Endodermal cell (in vitro differentiated cells): ENCODE measurements around the gene KMT2B. TPM values are rescaled to one million over a fixed set of nuclear protein-coding genes. Genes with fewer than 3 reads are reported as not detected.

Experiments used
- DNase-seq: peaks from one replicate; pipeline ENCODE4 v3.0.0-alpha.2; 2017
- H3K27ac ChIP-seq: 2 replicates; pipeline ENCODE4 v1.5.1; 2013; ENCODE audit warnings: mild to moderate bottlenecking, low read depth, low read length, moderate library complexity
- H3K27me3 ChIP-seq: 2 replicates; pipeline ENCODE4 v1.6.1; 2013; ENCODE audit warnings: mild to moderate bottlenecking, low read length, moderate library complexity; ENCODE audit not compliant: insufficient read depth, control insufficient read depth, poor library complexity, severe bottlenecking
- H3K36me3 ChIP-seq: 2 replicates; pipeline ENCODE4 v1.7.0; 2013; ENCODE audit warnings: mild to moderate bottlenecking, low read length, moderate library complexity; ENCODE audit not compliant: control insufficient read depth, insufficient read depth
- H3K4me1 ChIP-seq: one replicate; pipeline ENCODE4 v1.7.0; 2013; ENCODE audit warnings: low read length; ENCODE audit not compliant: control insufficient read depth, insufficient read depth
- H3K4me3 ChIP-seq: 2 replicates; pipeline ENCODE4 v1.5.1; 2013; ENCODE audit warnings: mild to moderate bottlenecking, low read length, moderate library complexity
- H3K9ac ChIP-seq: 2 replicates; pipeline ENCODE4 v1.6.1; 2013; ENCODE audit warnings: mild to moderate bottlenecking, low read length, moderate library complexity; ENCODE audit not compliant: poor library complexity, severe bottlenecking; ENCODE audit errors: extremely low read depth
- H3K9me3 ChIP-seq: 2 replicates; pipeline ENCODE4 v1.6.1; 2013; ENCODE audit warnings: mild to moderate bottlenecking, low read length, moderate library complexity; ENCODE audit not compliant: control insufficient read depth
- H3K27ac Mint-ChIP-seq: 2 replicates; pipeline ENCODE4 v1.8.0; 2020; ENCODE audit warnings: mixed read lengths
- H3K27me3 Mint-ChIP-seq: 2 replicates; pipeline ENCODE4 v1.8.0; 2021; ENCODE audit warnings: mild to moderate bottlenecking, mixed read lengths; ENCODE audit not compliant: insufficient read depth
- H3K36me3 Mint-ChIP-seq: 2 replicates; pipeline ENCODE4 v1.8.0; 2020; ENCODE audit warnings: low read depth, mixed read lengths
- H3K4me1 Mint-ChIP-seq: 2 replicates; pipeline ENCODE4 v1.8.0; 2020; ENCODE audit warnings: mixed read lengths
- H3K4me3 Mint-ChIP-seq: 2 replicates; pipeline ENCODE4 v1.8.0; 2020; ENCODE audit warnings: mild to moderate bottlenecking, moderate library complexity, mixed read lengths
- H3K9me3 Mint-ChIP-seq: 2 replicates; pipeline ENCODE4 v1.8.0; 2020; ENCODE audit warnings: mild to moderate bottlenecking, mixed read lengths
- WGBS, 2 experiments: methylation state at CpG; one replicate each; pipeline versions ENCODE4 v1.1.5 to v1.1.7; 2013; ENCODE audit warnings: missing lambda C conversion rate in 2 of 2, mixed read lengths in 1 of 2; ENCODE audit not compliant: insufficient coverage in 1 of 2, insufficient read length in 1 of 2; 5-methylcytosine and 5-hydroxymethylcytosine counted together
- total RNA-seq, 2 donors: library from RNA; stranded (reverse); fragmentation: NEBNext Ultra II Directional in 1 of 2; extraction: Animal tissue kit (Norgen Biotek cat#: 25700) in 1 of 2; gene quantifications; 2 replicates in 1 of 2; 3 replicates in 1 of 2; pipeline ENCODE4 v1.2.1, GENCODE V29; 2021
- TF ChIP-seq, protein P1 (sequence below): fragments of 200-600 bp; sonication (generic); conservative IDR thresholded peaks from 2 replicates; pipeline ENCODE4 v1.5.0; 2021; ENCODE audit warnings: antibody characterized with exemption, mild to moderate bottlenecking

Gene KMT2B
- total RNA-seq, 2 donors from 2014 or later: 48.1 to 54.0 TPM

- DNase-seq: peak; percentile 100
- Histone ChIP-seq H3K9me3 (no peaks in the 10 kb centered on the region), H3K9ac (peak within 1 kb of the TSS; percentile 65), H3K4me3 (peak within 1 kb of the TSS; percentile 92), H3K4me1 (no peaks in the 10 kb centered on the region), H3K27ac (no peak within 1 kb of the TSS), H3K36me3 (peaks cover 6% of the 10 kb centered on the region), H3K27me3 (no peaks in the 10 kb centered on the region)
- Mint-ChIP-seq H3K4me3 (peak within 1 kb of the TSS; percentile 91), H3K27me3 (no peaks in the 10 kb centered on the region), H3K27ac (peak within 1 kb of the TSS; percentile 95), H3K36me3 (peaks cover 2% of the 10 kb centered on the region), H3K9me3 (no peaks in the 10 kb centered on the region), H3K4me1 (peaks cover 10% of the 10 kb centered on the region)
- WGBS, 2 experiments: 3% methylated on average over 19 to 44 of the region's 45 CpGs
- TF ChIP-seq, protein P1, sequence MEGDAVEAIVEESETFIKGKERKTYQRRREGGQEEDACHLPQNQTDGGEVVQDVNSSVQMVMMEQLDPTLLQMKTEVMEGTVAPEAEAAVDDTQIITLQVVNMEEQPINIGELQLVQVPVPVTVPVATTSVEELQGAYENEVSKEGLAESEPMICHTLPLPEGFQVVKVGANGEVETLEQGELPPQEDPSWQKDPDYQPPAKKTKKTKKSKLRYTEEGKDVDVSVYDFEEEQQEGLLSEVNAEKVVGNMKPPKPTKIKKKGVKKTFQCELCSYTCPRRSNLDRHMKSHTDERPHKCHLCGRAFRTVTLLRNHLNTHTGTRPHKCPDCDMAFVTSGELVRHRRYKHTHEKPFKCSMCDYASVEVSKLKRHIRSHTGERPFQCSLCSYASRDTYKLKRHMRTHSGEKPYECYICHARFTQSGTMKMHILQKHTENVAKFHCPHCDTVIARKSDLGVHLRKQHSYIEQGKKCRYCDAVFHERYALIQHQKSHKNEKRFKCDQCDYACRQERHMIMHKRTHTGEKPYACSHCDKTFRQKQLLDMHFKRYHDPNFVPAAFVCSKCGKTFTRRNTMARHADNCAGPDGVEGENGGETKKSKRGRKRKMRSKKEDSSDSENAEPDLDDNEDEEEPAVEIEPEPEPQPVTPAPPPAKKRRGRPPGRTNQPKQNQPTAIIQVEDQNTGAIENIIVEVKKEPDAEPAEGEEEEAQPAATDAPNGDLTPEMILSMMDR: no peak
Measured at GRCh38 chr19:35748106-35749020, 30.6 kb downstream of the KMT2B start, which contains the start of gene LIN37. LIN37 (plus strand) TSS chr19:35748576; CDS start chr19:35748725, 149 bp downstream.

DNA sequence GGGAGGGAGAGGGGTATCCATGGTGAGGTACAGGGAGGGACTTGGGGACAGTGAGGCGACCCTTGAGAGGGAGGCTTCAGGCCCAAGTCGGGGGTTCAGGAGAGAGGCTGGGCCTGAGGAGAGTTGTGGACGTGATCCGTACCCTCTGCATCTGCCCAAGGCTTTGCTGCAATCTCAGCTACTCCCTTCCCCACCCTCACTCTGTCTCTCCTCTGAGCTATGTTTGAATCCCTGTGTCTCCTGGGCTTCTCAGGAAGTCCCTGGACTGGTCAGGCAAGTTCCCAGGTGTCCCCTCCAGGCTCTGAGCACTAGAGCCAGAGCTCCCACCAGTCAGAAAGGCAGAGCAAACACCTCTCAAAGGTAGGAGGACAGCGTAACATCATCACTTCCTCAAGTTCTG, 32.4 kb downstream of the KMT2B start:
- Mint-ChIP-seq H3K27ac (no peak overlapping the region), H3K27me3 (peaks cover 10% of the 10 kb centered on the region), H3K4me3 (peak overlapping the region; percentile 26), H3K4me1 (peaks cover 12% of the 10 kb centered on the region), H3K9me3 (no peaks in the 10 kb centered on the region), H3K36me3 (peaks cover 2% of the 10 kb centered on the region)
- no peak overlapping the region for H3K27ac ChIP-seq
- WGBS, 2 experiments: 85 to 95% methylated on average over 3 to 5 of the region's 5 CpGs
- no peak overlapping the region for H3K9ac ChIP-seq
- DNase-seq: no peak
- peaks cover 4% of the 10 kb centered on the region for H3K27me3 ChIP-seq
- H3K4me1 ChIP-seq: no peaks in the 10 kb centered on the region
- H3K36me3 ChIP-seq: peaks cover 9% of the 10 kb centered on the region
- TF ChIP-seq, protein P1: no peak
- no peak overlapping the region for H3K4me3 ChIP-seq
- H3K9me3 ChIP-seq: no peaks in the 10 kb centered on the region

- peaks cover 7% of the 10 kb centered on the region for H3K27me3 ChIP-seq
- 94 to 97% methylated on average over 5 to 13 of the region's 14 CpGs for WGBS, 2 experiments
- Mint-ChIP-seq H3K4me1 (peaks cover 11% of the 10 kb centered on the region), H3K9me3 (no peaks in the 10 kb centered on the region), H3K4me3 (no peak overlapping the region), H3K36me3 (peaks cover 2% of the 10 kb centered on the region), H3K27ac (no peak overlapping the region), H3K27me3 (peaks cover 24% of the 10 kb centered on the region)
- no peaks in the 10 kb centered on the region for H3K9me3 ChIP-seq
- H3K27ac ChIP-seq: no peak overlapping the region
- H3K4me3 ChIP-seq: no peak overlapping the region
- H3K4me1 ChIP-seq: no peaks in the 10 kb centered on the region
- H3K9ac ChIP-seq: no peak overlapping the region
- H3K36me3 ChIP-seq: peaks cover 9% of the 10 kb centered on the region
- no peak for DNase-seq
- TF ChIP-seq, protein P1: no peak
Measured at GRCh38 chr19:35751839-35752745, 34.3 kb downstream of the KMT2B start.
